Calu3 (cell line): Measurements from ENCODE around the gene RNASE8. TPM values are rescaled to one million over a fixed set of nuclear protein-coding genes. Genes with fewer than 3 reads are reported as not detected.

Experiments
- BruUV-seq: library from RNA; stranded (reverse); fragments of 400-500 nt; replicated peaks from 2 replicates; lab custom pipeline; 2021; lab: Mats Ljungman, UMichigan
- CTCF ChIA-PET: fragments of 300-600 bp; sonication (Branson Sonifier 250); formaldehyde crosslinking; loops from one replicate; lab custom pipeline; 2022; ENCODE audit warnings: antibody characterized with exemption; lab: Charles Lee
- DNase-seq: peaks from one replicate; pipeline ENCODE4 v3.0.0; 2022
- H3K27ac Mint-ChIP-seq: one replicate; pipeline ENCODE4 v1.8.0; 2022; ENCODE audit warnings: mixed read lengths; ENCODE audit not compliant: unreplicated experiment
- H3K27me3 Mint-ChIP-seq: one replicate; pipeline ENCODE4 v1.8.0; 2022; ENCODE audit warnings: mixed read lengths; ENCODE audit not compliant: unreplicated experiment
- H3K36me3 Mint-ChIP-seq: one replicate; pipeline ENCODE4 v1.8.0; 2022; ENCODE audit warnings: mild to moderate bottlenecking, moderate library complexity, mixed read lengths; ENCODE audit not compliant: insufficient read depth, unreplicated experiment
- H3K4me1 Mint-ChIP-seq: one replicate; pipeline ENCODE4 v1.8.0; 2022; ENCODE audit warnings: mild to moderate bottlenecking, low read depth, mixed read lengths; ENCODE audit not compliant: unreplicated experiment
- H3K4me3 Mint-ChIP-seq: one replicate; pipeline ENCODE4 v1.8.0; 2022; ENCODE audit warnings: mild to moderate bottlenecking, low read depth, moderate library complexity, mixed read lengths; ENCODE audit not compliant: unreplicated experiment
- H3K9me3 Mint-ChIP-seq: one replicate; pipeline ENCODE4 v1.8.0; 2022; ENCODE audit warnings: low read depth, mixed read lengths; ENCODE audit not compliant: unreplicated experiment
- CTCF ChIP-seq: fragments of 200-600 bp; IDR thresholded peaks from one replicate; pipeline ENCODE4 v1.8.0; 2022; ENCODE audit warnings: antibody characterized with exemption; ENCODE audit not compliant: unreplicated experiment
- intact Hi-C: fragments of 100-400 bp; cut with micrococcal nuclease; formaldehyde crosslinking; loops from one replicate; pipeline ENCODE4 v1.10.0; 2022; ENCODE audit not compliant: unreplicated experiment
- total RNA-seq: library from RNA; stranded (reverse); gene quantifications from 2 replicates; pipeline ENCODE4 v1.2.3, GENCODE V29; 2022

The RNASE8 gene
- total RNA-seq, 1 experiment from 2014 or later, result not detected

GRCh38 chr14:21097636-21098075 is 40.0 kb downstream of the RNASE8 start:
- CTCF ChIA-PET, result interaction anchor here (1.1 kb wide), 1 partner anchor 83 kb away, joined by 3 read pairs; no protein-coding TSS in a partner anchor
- H3K9me3 Mint-ChIP-seq, result no peaks in the 10 kb centered on the region
- H3K4me1 Mint-ChIP-seq, result peaks cover 28% of the 10 kb centered on the region
- intact Hi-C loops, result loop anchor here (2.0 kb wide), 1 partner anchor 83 kb away; no protein-coding TSS in a partner anchor
- DNase-seq, result no peak
- no peak for TF ChIP-seq CTCF
- H3K4me3 Mint-ChIP-seq, result peak overlapping the region; percentile 56
- H3K36me3 Mint-ChIP-seq, result peaks cover 33% of the 10 kb centered on the region
- no TSS peak for BruUV-seq
- H3K27me3 Mint-ChIP-seq, result no peaks in the 10 kb centered on the region
- no peak overlapping the region for H3K27ac Mint-ChIP-seq

- peak; percentile 37 for DNase-seq
- no peak for TF ChIP-seq CTCF
- no TSS peak for BruUV-seq
- intact Hi-C loops, result no loop called here
- Mint-ChIP-seq H3K27ac (peak within 1 kb of the TSS; percentile 52), H3K4me1 (peaks cover 35% of the 10 kb centered on the region), H3K36me3 (peaks cover 28% of the 10 kb centered on the region), H3K4me3 (peak within 1 kb of the TSS; percentile 71), H3K27me3 (no peaks in the 10 kb centered on the region), H3K9me3 (no peaks in the 10 kb centered on the region)
- CTCF ChIA-PET, result interaction anchor here (0.6 to 1.1 kb wide), 2 partner anchors 27 to 83 kb away, joined by 3 to 6 read pairs; no protein-coding TSS in a partner anchor
Measured at GRCh38 chr14:21098076-21098891, 40.7 kb downstream of the RNASE8 start, which contains the start of gene ZNF219. TSS of gene ZNF219 (minus strand) at chr14:21098655. CDS start at chr14:21093591, 5,064 bp downstream.

GRCh38 chr14:21098892-21099595 is 41.4 kb downstream of the RNASE8 start:
- CTCF ChIA-PET, result no interaction called here

More at GRCh38 chr14:21098892-21099595, 41.4 kb downstream of the RNASE8 start:
- no peak for TF ChIP-seq CTCF
- Mint-ChIP-seq H3K27ac (peak overlapping the region; percentile 52), H3K36me3 (peaks cover 29% of the 10 kb centered on the region), H3K4me3 (peak overlapping the region; percentile 71), H3K4me1 (peaks cover 40% of the 10 kb centered on the region), H3K9me3 (no peaks in the 10 kb centered on the region), H3K27me3 (no peaks in the 10 kb centered on the region)
- DNase-seq, result no peak
- BruUV-seq, result no TSS peak
- intact Hi-C loops, result no loop called here
